ENCODE results near the gene UNC5A.

Gene UNC5A

GRCh38 chr5:176814313-176814685, 3.9 kb downstream of the UNC5A start:
- no peak overlapping the region for H3K9ac ChIP-seq
- H3K9me3 ChIP-seq (replicated peaks in 1 of 11) = no peaks in the 10 kb centered on the region
- H3K4me2 ChIP-seq = no peak overlapping the region
- H3K27ac ChIP-seq = no peak overlapping the region
- no peaks in the 10 kb centered on the region for H3K36me3 ChIP-seq
- no peak for TF ChIP-seq Cebpa-rat (IDR thresholded peaks at IDR 0.05)
- H3K4me3 ChIP-seq = no peak overlapping the region
- peaks cover 100% of the 10 kb centered on the region in 11 experiments for H3K27me3 ChIP-seq
- peaks cover 0 to 94% (median 78%) of the 10 kb centered on the region in 11 experiments; a peak in 17 of 22 replicates for H4K20me1 ChIP-seq
- H3K4me1 ChIP-seq = peaks cover 22 to 39% (median 31%) of the 10 kb centered on the region in 10 experiments

- Histone ChIP-seq H3K4me2 (no peak overlapping the region), H3K27ac (no peak overlapping the region), H3K27me3 (peaks cover 99 to 100% (median 100%) of the 10 kb centered on the region in 11 experiments), H3K9ac (no peak overlapping the region), H3K9me3 (replicated peaks in 1 of 11) (no peaks in the 10 kb centered on the region), H3K4me1 (peaks cover 16 to 33% (median 25%) of the 10 kb centered on the region in 10 experiments), H3K36me3 (no peaks in the 10 kb centered on the region), H3K4me3 (no peak overlapping the region), H4K20me1 (peaks cover 0 to 88% (median 71%) of the 10 kb centered on the region in 11 experiments; a peak in 17 of 22 replicates)
- no peak for TF ChIP-seq Cebpa-rat (IDR thresholded peaks at IDR 0.05)
These were observed 4.6 kb downstream of the UNC5A start for GRCh38 chr5:176814836-176815438.

- Histone ChIP-seq H3K27ac (no peak overlapping the region), H4K20me1 (peaks cover 0 to 80% (median 60%) of the 10 kb centered on the region in 11 experiments; a peak in 17 of 22 replicates), H3K4me2 (no peak overlapping the region), H3K4me1 (peaks cover 5 to 22% (median 15%) of the 10 kb centered on the region in 10 experiments), H3K9me3 (replicated peaks in 1 of 11) (no peaks in the 10 kb centered on the region), H3K36me3 (no peaks in the 10 kb centered on the region), H3K9ac (no peak overlapping the region), H3K4me3 (no peak overlapping the region), H3K27me3 (peaks cover 87 to 100% (median 99%) of the 10 kb centered on the region in 11 experiments)
- no peak for TF ChIP-seq Cebpa-rat (IDR thresholded peaks at IDR 0.05)
These were observed 5.8 kb downstream of the UNC5A start for GRCh38 chr5:176816043-176816745.

DNA sequence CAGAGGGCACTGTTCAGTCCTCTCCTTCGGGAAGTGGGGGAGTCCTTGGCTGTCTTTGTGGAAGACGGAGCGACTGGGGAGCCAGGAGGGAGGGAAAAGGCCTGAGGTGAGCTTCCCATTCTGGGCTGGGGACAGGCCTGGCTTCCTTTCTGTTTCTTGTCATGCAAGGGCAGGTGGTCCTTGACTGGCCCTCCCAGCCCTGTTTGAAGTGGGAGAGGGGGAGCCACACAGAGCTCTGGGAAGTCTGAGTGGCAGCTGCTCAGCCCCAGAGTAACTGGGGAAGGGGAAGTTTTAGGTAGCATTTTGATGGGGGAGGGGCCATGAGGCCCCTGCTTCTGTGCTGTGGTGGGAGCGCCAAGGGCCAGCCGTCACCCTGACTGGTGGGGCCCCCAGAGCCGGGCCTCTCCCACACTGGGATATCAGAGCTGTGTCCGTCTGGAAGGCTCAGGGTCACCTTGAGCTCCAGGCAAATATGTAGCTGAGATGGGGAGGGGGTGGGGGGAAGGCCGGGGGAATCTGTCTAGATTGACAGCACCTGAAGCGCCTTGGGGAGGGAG, 6.5 kb downstream of the UNC5A start:
- no peak for TF ChIP-seq Cebpa-rat (IDR thresholded peaks at IDR 0.05)
- no peaks in the 10 kb centered on the region for H3K9me3 ChIP-seq (replicated peaks in 1 of 11)
- H3K4me2 ChIP-seq = no peak overlapping the region
- H3K4me3 ChIP-seq = no peak overlapping the region
- H3K36me3 ChIP-seq = no peaks in the 10 kb centered on the region
- H3K4me1 ChIP-seq = peaks cover 0 to 16% (median 9%) of the 10 kb centered on the region in 10 experiments; a peak in 11 of 20 replicates
- no peak overlapping the region for H3K9ac ChIP-seq
- no peak overlapping the region for H3K27ac ChIP-seq
- peaks cover 81 to 100% (median 93%) of the 10 kb centered on the region in 11 experiments for H3K27me3 ChIP-seq
- peaks cover 0 to 78% (median 54%) of the 10 kb centered on the region in 11 experiments; a peak in 16 of 22 replicates for H4K20me1 ChIP-seq

DNA sequence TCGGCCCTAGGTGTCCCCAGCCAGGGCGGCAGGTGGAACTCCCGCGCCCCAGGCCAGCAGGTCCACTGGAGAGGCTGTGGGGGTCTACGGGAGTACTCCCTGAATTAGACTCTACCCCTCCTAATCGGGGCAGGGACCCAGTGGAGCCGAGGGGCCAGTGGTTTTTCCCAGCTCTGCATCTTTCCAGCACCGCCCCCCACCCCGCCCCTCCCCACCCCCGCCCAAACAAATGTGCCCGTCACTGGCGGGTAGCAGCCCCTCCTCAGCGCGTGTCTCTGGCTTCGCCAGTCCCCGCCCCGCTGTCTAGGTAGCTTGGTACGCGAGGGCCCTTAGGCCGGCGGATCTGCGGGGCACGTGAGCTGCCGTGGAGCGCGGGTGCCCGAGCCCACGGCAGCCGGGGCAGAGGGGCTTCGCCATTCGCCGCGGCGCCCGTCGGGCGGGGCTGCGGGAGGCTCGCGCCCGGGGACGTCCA, 7.0 kb downstream of the UNC5A start:
- H3K27ac ChIP-seq = no peak overlapping the region
- peak overlapping the region; percentile 74 to 95 (median 83) for H3K4me2 ChIP-seq
- TF ChIP-seq Cebpa-rat (IDR thresholded peaks at IDR 0.05) = no peak
- H3K4me1 ChIP-seq = peaks cover 0 to 19% (median 9%) of the 10 kb centered on the region in 10 experiments; a peak in 10 of 20 replicates
- peak overlapping the region in 6 of 11 experiments; percentile 2 to 36 (median 21); a peak in 2 of 22 replicates for H3K9ac ChIP-seq
- no peaks in the 10 kb centered on the region for H3K9me3 ChIP-seq (replicated peaks in 1 of 11)
- H4K20me1 ChIP-seq = peaks cover 0 to 74% (median 49%) of the 10 kb centered on the region in 11 experiments; a peak in 16 of 22 replicates
- peaks cover 75 to 99% (median 88%) of the 10 kb centered on the region in 11 experiments for H3K27me3 ChIP-seq
- H3K4me3 ChIP-seq = peak overlapping the region; percentile 46 to 67 (median 52)
- H3K36me3 ChIP-seq = no peaks in the 10 kb centered on the region

DNA sequence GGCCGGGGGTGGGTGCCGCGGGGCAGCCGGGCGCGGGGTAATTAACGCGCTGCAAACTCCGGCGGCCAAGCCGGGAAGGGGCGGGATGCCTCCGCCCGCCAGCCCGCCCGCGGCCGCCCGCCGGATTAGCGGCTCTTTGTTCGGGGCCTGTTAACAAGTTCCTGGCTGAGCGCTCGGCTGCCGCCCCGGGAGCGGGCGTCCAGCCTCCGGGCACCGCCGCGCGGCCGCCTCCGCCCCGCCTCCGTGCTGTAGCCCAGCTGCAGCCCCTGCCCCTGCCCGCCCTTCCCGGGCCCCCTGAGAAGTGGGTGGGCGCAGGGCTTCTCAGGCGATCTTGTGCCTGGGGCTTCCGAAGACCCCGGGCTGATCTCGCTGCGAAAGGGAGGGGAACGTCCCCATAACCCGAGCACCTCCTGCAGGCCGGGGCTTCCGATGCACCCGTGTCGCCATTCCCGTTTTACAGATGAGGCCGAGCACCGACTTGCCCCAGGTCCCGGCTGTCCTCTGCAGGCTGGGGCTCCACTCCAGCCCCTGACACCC, 7.5 kb downstream of the UNC5A start:
- Histone ChIP-seq H3K27ac (no peak overlapping the region), H3K4me1 (peaks cover under 1 to 24% (median 14%) of the 10 kb centered on the region in 10 experiments; a peak in 16 of 20 replicates), H3K9ac (peak overlapping the region in 6 of 11 experiments; percentile 2 to 36 (median 21); a peak in 2 of 22 replicates), H4K20me1 (peaks cover 0 to 72% (median 44%) of the 10 kb centered on the region in 11 experiments; a peak in 16 of 22 replicates), H3K9me3 (replicated peaks in 1 of 11) (no peaks in the 10 kb centered on the region), H3K4me3 (peak overlapping the region; percentile 46 to 67 (median 52)), H3K36me3 (no peaks in the 10 kb centered on the region), H3K27me3 (peaks cover 70 to 94% (median 83%) of the 10 kb centered on the region in 11 experiments), H3K4me2 (peak overlapping the region; percentile 74 to 95 (median 83))
- no peak for TF ChIP-seq Cebpa-rat (IDR thresholded peaks at IDR 0.05)

- Histone ChIP-seq H3K4me1 (peaks cover 7 to 30% (median 20%) of the 10 kb centered on the region in 10 experiments; a peak in 17 of 20 replicates), H3K27ac (no peak overlapping the region), H3K27me3 (peaks cover 64 to 87% (median 76%) of the 10 kb centered on the region in 11 experiments), H3K9ac (no peak overlapping the region), H3K4me3 (peak overlapping the region in 6 of 10 experiments; percentile 49 to 67 (median 54); a peak in 10 of 20 replicates), H3K4me2 (peak overlapping the region; percentile 74 to 95 (median 83); a peak in 17 of 22 replicates), H4K20me1 (peaks cover 0 to 69% (median 38%) of the 10 kb centered on the region in 11 experiments; a peak in 16 of 22 replicates), H3K36me3 (no peaks in the 10 kb centered on the region), H3K9me3 (replicated peaks in 1 of 11) (no peaks in the 10 kb centered on the region)
- no peak for TF ChIP-seq Cebpa-rat (IDR thresholded peaks at IDR 0.05)
These were observed 8.2 kb downstream of the UNC5A start for GRCh38 chr5:176818391-176819098.

DNA sequence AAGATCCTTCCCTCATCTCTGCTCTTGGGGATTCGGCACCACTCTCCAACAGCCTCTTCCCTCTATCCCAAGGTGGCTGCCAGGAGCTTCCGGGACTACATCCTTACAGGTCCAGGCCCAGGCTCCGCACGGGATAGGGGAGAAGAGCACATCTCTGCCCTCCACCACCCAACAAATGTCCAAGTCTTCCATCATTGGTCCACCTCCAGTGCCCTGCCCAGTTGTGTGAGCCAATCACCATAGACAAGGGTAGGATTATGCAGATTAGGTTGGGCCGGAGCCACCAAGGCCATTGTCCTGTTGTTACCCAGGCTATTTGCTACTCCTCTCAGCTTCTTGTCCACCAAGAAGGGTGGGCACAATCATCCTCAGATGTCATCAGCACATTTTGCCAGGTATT, 9.1 kb downstream of the UNC5A start:
- no peaks in the 10 kb centered on the region for H3K9me3 ChIP-seq (replicated peaks in 1 of 11)
- H3K4me3 ChIP-seq = no peak overlapping the region
- H3K9ac ChIP-seq = no peak overlapping the region
- H3K4me2 ChIP-seq = no peak overlapping the region
- H3K27ac ChIP-seq = no peak overlapping the region
- H3K27me3 ChIP-seq = peaks cover 55 to 78% (median 67%) of the 10 kb centered on the region in 11 experiments
- no peaks in the 10 kb centered on the region for H3K36me3 ChIP-seq
- peaks cover 7 to 32% (median 21%) of the 10 kb centered on the region in 10 experiments; a peak in 17 of 20 replicates for H3K4me1 ChIP-seq
- no peak for TF ChIP-seq Cebpa-rat (IDR thresholded peaks at IDR 0.05)
- peaks cover 0 to 66% (median 33%) of the 10 kb centered on the region in 11 experiments; a peak in 16 of 22 replicates for H4K20me1 ChIP-seq
